Naive B cell (primary cell): ENCODE data around the gene IL32. TPM values are rescaled to one million over a fixed set of nuclear protein-coding genes. Genes with fewer than 3 reads are reported as not detected.

ENCODE experiments used
- ATAC-seq, 2 donors: fragments of 150-1000 bp; cut with Tn5 transposase; 2 replicates each; pipeline ENCODE4 v1.10.0; 2021; ENCODE audit warnings: low read depth in 2 of 2, mild to moderate bottlenecking in 2 of 2, moderate library complexity in 2 of 2
- DNase-seq: peaks from one replicate; pipeline ENCODE4 v3.0.0; 2022
- H3K27ac Mint-ChIP-seq, 6 donors: one replicate each; pipeline ENCODE4 v1.8.0; 2020 to 2022; ENCODE audit warnings: mild to moderate bottlenecking in 6 of 6, mixed read lengths in 6 of 6, moderate library complexity in 5 of 6, inconsistent platforms in 2 of 6
- H3K27me3 Mint-ChIP-seq, 3 donors: one replicate each; pipeline ENCODE4 v1.8.0; 2021 to 2022; ENCODE audit warnings: mixed read lengths in 3 of 3, mild to moderate bottlenecking in 1 of 3
- H3K36me3 Mint-ChIP-seq, 2 donors: one replicate each; pipeline ENCODE4 v1.8.0; 2020 to 2022; ENCODE audit warnings: mixed read lengths in 2 of 2, inconsistent platforms in 1 of 2, mild to moderate bottlenecking in 1 of 2
- H3K4me1 Mint-ChIP-seq, 3 donors: one replicate each; pipeline ENCODE4 v1.8.0; 2020 to 2022; ENCODE audit warnings: mixed read lengths in 3 of 3, inconsistent platforms in 1 of 3, mild to moderate bottlenecking in 1 of 3, moderate library complexity in 1 of 3
- H3K4me3 Mint-ChIP-seq, 8 donors: one replicate each; pipeline ENCODE4 v1.8.0; 2020 to 2022; ENCODE audit warnings: mild to moderate bottlenecking in 8 of 8, mixed read lengths in 8 of 8, moderate library complexity in 8 of 8, inconsistent platforms in 2 of 8
- H3K9me3 Mint-ChIP-seq, 7 donors: one replicate each; pipeline ENCODE4 v1.8.0; 2020 to 2022; ENCODE audit warnings: mixed read lengths in 7 of 7, mild to moderate bottlenecking in 5 of 7, inconsistent platforms in 2 of 7, moderate library complexity in 1 of 7
- polyA plus RNA-seq, 6 donors: library from polyadenylated mRNA; unstranded; fragments of 300-500 nt; fragmentation: Illumina TruSeq; gene quantifications; one replicate each; pipeline ENCODE4 v1.2.3, GENCODE V29; 2021; ENCODE audit warnings: low read depth in 6 of 6

IL32 gene
- polyA plus RNA-seq, 6 donors from 2014 or later, result 3.0 to 15.0 (median 6.2) TPM

- H3K36me3 Mint-ChIP-seq, result no peaks in the 10 kb centered on the region
- peaks cover 22 to 52% (median 27%) of the 10 kb centered on the region in 3 donors for H3K4me1 Mint-ChIP-seq
- H3K9me3 Mint-ChIP-seq, result no peaks in the 10 kb centered on the region
- peak overlapping the region in 3 of 6 donors; percentile 27 to 56 (median 39) for H3K27ac Mint-ChIP-seq
- no peaks in the 10 kb centered on the region for H3K27me3 Mint-ChIP-seq
- no peak for DNase-seq
- peak overlapping the region in 3 of 8 donors; percentile 56 to 71 (median 60) for H3K4me3 Mint-ChIP-seq
- no peak for ATAC-seq
Measured at GRCh38 chr16:3099395-3099731, 33.9 kb downstream of the IL32 start.

GRCh38 chr16:3099732-3100499, 34.5 kb downstream of the IL32 start:
- peak overlapping the region; percentile 71 to 91 (median 80) for H3K4me3 Mint-ChIP-seq
- peaks cover 20 to 48% (median 24%) of the 10 kb centered on the region in 3 donors for H3K4me1 Mint-ChIP-seq
- ATAC-seq, result peak; percentile 79 to 82
- H3K9me3 Mint-ChIP-seq, result no peaks in the 10 kb centered on the region
- peak overlapping the region in 3 of 6 donors; percentile 33 to 85 (median 56) for H3K27ac Mint-ChIP-seq
- H3K36me3 Mint-ChIP-seq, result no peaks in the 10 kb centered on the region
- H3K27me3 Mint-ChIP-seq, result no peaks in the 10 kb centered on the region
- peak; percentile 67 for DNase-seq

- H3K4me1 Mint-ChIP-seq, result peaks cover 20 to 42% (median 24%) of the 10 kb centered on the region in 3 donors
Measured at GRCh38 chr16:3101018-3101840, 35.8 kb downstream of the IL32 start.

GRCh38 chr16:3101841-3102470, 36.5 kb downstream of the IL32 start:
- Mint-ChIP-seq H3K4me1 (peaks cover 22 to 42% (median 27%) of the 10 kb centered on the region in 3 donors), H3K27me3 (no peaks in the 10 kb centered on the region), H3K4me3 (peak overlapping the region in 7 of 8 donors; percentile 75 to 94 (median 84)), H3K36me3 (no peaks in the 10 kb centered on the region), H3K9me3 (no peaks in the 10 kb centered on the region), H3K27ac (peak overlapping the region in 3 of 6 donors; percentile 68 to 85 (median 77))
- DNase-seq (no peak), ATAC-seq (no peak)

More at GRCh38 chr16:3101018-3101840, 35.8 kb downstream of the IL32 start:
- peak overlapping the region in 2 of 6 donors; percentile 26 to 53 for H3K27ac Mint-ChIP-seq
- ATAC-seq (no peak), DNase-seq (peak; percentile 33)
- H3K4me3 Mint-ChIP-seq, result peak overlapping the region; percentile 47 to 94 (median 84)
- H3K9me3 Mint-ChIP-seq, result no peaks in the 10 kb centered on the region
- no peaks in the 10 kb centered on the region for H3K36me3 Mint-ChIP-seq
- H3K27me3 Mint-ChIP-seq, result no peaks in the 10 kb centered on the region

- Mint-ChIP-seq H3K9me3 (no peaks in the 10 kb centered on the region), H3K36me3 (no peaks in the 10 kb centered on the region), H3K4me1 (peaks cover 13 to 25% (median 14%) of the 10 kb centered on the region in 3 donors), H3K4me3 (peak overlapping the region; percentile 76 to 89 (median 84)), H3K27ac (peak overlapping the region in 2 of 6 donors; percentile 54 to 59), H3K27me3 (peaks cover 0 to 5% (median 0%) of the 10 kb centered on the region in 3 donors)
- ATAC-seq (peak; percentile 90 to 91), DNase-seq (peak; percentile 85)
Measured at GRCh38 chr16:3106205-3106928, 40.9 kb downstream of the IL32 start.

- Mint-ChIP-seq H3K4me3 (peak within 1 kb of the TSS in 2 of 8 donors; percentile 33 to 47), H3K27me3 (peaks cover 5 to 52% (median 30%) of the 10 kb centered on the region in 3 donors), H3K9me3 (no peaks in the 10 kb centered on the region), H3K36me3 (no peaks in the 10 kb centered on the region), H3K27ac (no peak within 1 kb of the TSS), H3K4me1 (peaks cover 2% of the 10 kb centered on the region in 3 donors)
- ATAC-seq (no peak), DNase-seq (no peak)
Measured at GRCh38 chr16:3112058-3112880, 46.8 kb downstream of the IL32 start, which contains the start of gene ZNF205. Gene ZNF205, plus strand, starts transcription at chr16:3112586. Its CDS starts 845 bp downstream, at chr16:3113431.

- Mint-ChIP-seq H3K27me3 (peaks cover 5 to 52% (median 30%) of the 10 kb centered on the region in 3 donors), H3K9me3 (no peaks in the 10 kb centered on the region), H3K4me3 (peak overlapping the region in 1 of 8 donors; percentile 47), H3K4me1 (no peaks in the 10 kb centered on the region), H3K27ac (no peak overlapping the region), H3K36me3 (no peaks in the 10 kb centered on the region)
- DNase-seq (no peak), ATAC-seq (no peak)
Measured at GRCh38 chr16:3112881-3113574, 47.6 kb downstream of the IL32 start.

GRCh38 chr16:3113765-3114479, 48.5 kb downstream of the IL32 start:
- H3K27me3 Mint-ChIP-seq, result peaks cover 5 to 52% (median 30%) of the 10 kb centered on the region in 3 donors
- no peak for DNase-seq
- no peak for ATAC-seq
- no peaks in the 10 kb centered on the region for H3K36me3 Mint-ChIP-seq
- H3K4me1 Mint-ChIP-seq, result no peaks in the 10 kb centered on the region
- no peak overlapping the region for H3K4me3 Mint-ChIP-seq
- no peak overlapping the region for H3K27ac Mint-ChIP-seq
- H3K9me3 Mint-ChIP-seq, result no peaks in the 10 kb centered on the region

GRCh38 chr16:3115003-3115402, 49.6 kb downstream of the IL32 start:
- Mint-ChIP-seq H3K27ac (peak overlapping the region in 1 of 6 donors; percentile 44), H3K9me3 (no peaks in the 10 kb centered on the region), H3K36me3 (no peaks in the 10 kb centered on the region), H3K4me3 (no peak overlapping the region), H3K27me3 (peaks cover 5 to 52% (median 30%) of the 10 kb centered on the region in 3 donors), H3K4me1 (no peaks in the 10 kb centered on the region)
- DNase-seq (no peak), ATAC-seq (no peak)

- H3K4me1 Mint-ChIP-seq, result no peaks in the 10 kb centered on the region
Measured at GRCh38 chr16:3115561-3115960, 50.1 kb downstream of the IL32 start.

GRCh38 chr16:3118204-3118790, 52.9 kb downstream of the IL32 start:
- Mint-ChIP-seq H3K36me3 (no peaks in the 10 kb centered on the region), H3K27ac (no peak overlapping the region), H3K9me3 (no peaks in the 10 kb centered on the region), H3K4me1 (peaks cover 0 to 6% (median under 1%) of the 10 kb centered on the region in 3 donors), H3K27me3 (peaks cover 5 to 28% (median 14%) of the 10 kb centered on the region in 3 donors), H3K4me3 (no peak overlapping the region)
- DNase-seq (no peak), ATAC-seq (no peak)

More at GRCh38 chr16:3115561-3115960, 50.1 kb downstream of the IL32 start:
- no peaks in the 10 kb centered on the region for H3K36me3 Mint-ChIP-seq
- ATAC-seq, result no peak
- peaks cover 5 to 48% (median 30%) of the 10 kb centered on the region in 3 donors for H3K27me3 Mint-ChIP-seq
- no peak for DNase-seq
- H3K4me3 Mint-ChIP-seq, result no peak overlapping the region
- H3K9me3 Mint-ChIP-seq, result no peaks in the 10 kb centered on the region
- no peak overlapping the region for H3K27ac Mint-ChIP-seq
